ENCODE measurements around the gene ZNF100. TPM values are rescaled to one million over a fixed set of nuclear protein-coding genes. Genes with fewer than 3 reads are reported as not detected.
A peak's percentile ranks its signal among the peaks of the same experiment; 100 is the strongest.
"Not testable (repeated sequence)": the region's sequence is repeated elsewhere in the genome, so short reads cannot be mapped to it uniquely, and the experiment has no call there.

The ZNF100 gene
- total RNA-seq, result 10 to 100 TPM; 10.9 to 12.0 TPM
- long read RNA-seq, donor 1, result 0 reads
- long read RNA-seq, donor 2, full-length matches to known transcripts, result 3 of 9 reads
- long read RNA-seq, donor 2, partial matches to known transcripts, result 0 of 9 reads
- long read RNA-seq, donor 2, other reads (novel, unspliced or antisense), result 6 of 9 reads

DNA sequence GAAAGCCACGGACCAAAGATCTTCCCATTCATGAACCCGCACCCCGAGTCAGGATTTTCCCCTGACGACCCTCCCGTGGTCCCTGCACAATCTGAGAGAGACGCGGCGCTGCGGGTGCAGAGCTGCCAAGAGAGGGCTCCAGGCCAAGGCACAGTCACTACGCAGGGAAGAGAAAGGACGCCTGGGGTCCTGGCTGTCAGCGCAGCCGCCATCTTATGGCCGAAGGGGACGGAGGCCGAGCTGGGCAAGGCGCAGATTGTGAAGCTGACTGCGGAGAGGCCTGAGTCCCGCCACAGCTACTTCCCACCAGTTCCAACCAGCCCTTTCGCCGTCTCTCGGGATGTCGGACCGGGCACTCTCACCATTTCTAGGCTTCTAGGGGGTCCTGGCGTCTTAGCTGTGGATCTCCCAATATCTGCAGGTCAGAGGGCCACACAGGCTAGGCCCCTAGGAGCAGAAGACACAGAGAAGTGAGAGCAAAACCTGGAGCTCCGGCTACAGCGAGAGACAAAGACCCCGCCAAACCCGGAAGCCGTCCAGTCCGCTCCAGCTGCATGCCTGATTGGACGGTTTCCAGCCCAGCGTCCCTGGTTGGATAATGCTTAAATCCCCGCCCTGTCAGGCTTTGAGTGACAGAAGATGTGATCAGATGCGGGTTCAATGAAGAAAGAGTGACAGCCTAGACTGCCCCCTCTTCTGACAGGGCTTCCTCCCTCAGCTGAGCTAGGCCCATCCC, at the start of gene ZNF100:
TSS of gene ZNF100 (minus strand) at position 515 of the 736 bp plus-strand sequence. CDS start at position 365, 150 bp downstream.
- DNase-seq (ENCODE audit: low spot score), result peak; percentile 97
- intact Hi-C loops (cut with DNase I), result no loop called here

DNA sequence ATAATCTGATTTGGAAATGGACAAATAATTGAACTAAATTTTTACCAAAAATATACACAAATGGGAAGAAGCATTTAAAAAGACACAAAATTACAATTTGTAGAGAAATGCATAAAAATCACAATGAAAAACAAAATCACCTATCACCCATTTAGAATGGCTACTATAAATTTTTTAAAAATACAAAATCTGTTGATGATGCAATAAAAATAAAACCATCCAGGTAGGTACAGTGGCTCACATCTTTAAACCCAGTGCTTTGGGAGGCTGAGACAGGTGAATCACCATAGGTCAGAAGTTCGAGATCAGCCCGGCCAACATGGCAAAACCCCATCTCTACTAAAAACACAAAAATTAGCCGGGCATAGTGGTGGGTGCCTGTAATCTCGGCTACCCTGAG, 45.1 kb upstream of the ZNF100 start:
- intact Hi-C loops (cut with DNase I), result no loop called here
- no peak for DNase-seq (ENCODE audit: low spot score)

DNA sequence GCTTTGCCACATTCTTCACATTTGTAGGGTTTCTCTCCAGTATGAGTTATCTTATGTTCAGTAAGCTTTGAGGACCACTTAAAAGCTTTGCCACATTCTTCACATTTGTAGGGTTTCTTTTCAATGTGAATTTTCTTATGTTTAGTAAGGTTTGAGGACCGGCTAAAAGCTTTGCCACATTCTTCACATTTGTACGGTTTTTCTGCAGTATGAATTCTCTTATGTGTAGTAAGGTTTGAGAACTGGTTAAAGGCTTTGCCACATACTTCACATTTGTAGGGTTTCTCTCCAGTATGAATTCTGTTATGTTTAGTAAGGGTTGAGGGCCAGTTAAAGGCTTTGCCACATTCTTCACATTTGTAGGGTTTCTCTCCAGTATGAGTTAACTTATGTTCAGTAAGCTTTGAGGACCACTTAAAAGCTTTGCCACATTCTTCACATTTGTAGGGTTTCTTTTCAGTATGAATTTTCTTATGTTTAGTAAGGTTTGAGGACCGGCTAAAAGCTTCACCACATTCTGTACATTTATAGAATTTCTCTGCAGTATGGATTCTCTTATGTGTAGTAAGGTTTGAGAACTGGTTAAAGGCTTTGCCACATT, 41.1 kb upstream of the ZNF100 start:
- DNase-seq (ENCODE audit: low spot score); intact Hi-C loops (cut with DNase I): not testable (repeated sequence)

DNA sequence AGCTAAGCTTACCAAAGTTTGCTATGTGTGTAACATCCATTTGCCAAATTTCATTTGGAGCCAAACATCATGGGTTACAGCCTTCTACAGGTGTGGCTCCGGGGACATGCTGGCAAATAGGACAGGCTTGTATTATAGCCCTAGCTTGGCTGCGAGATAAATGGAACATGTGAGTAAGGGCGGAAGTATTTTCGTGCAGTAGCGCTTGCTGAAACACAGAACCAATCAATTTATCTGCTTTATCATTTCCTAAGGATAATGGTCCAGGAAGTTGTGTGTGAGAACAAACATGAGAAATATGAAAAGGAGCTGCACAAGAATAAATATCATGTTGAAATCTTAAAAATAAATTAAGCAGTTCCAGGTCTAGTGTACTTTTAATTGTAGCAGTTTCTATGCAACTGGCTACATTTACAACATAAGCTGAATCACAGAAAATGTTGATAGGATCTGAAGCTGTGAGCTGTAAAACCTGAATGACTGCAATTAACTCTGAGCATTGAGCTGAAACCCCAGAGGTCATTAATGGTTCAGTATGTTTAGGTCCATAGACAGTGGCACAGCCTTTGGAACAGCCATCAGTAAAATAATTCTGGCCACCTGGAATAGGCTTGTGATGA, 22.2 kb upstream of the ZNF100 start:
- intact Hi-C loops (cut with DNase I), result loop anchor here in 1 of 2 donors (5.0 kb wide), 1 partner anchor 1228 kb away; no protein-coding TSS in a partner anchor
- no peak for DNase-seq (ENCODE audit: low spot score)

DNA sequence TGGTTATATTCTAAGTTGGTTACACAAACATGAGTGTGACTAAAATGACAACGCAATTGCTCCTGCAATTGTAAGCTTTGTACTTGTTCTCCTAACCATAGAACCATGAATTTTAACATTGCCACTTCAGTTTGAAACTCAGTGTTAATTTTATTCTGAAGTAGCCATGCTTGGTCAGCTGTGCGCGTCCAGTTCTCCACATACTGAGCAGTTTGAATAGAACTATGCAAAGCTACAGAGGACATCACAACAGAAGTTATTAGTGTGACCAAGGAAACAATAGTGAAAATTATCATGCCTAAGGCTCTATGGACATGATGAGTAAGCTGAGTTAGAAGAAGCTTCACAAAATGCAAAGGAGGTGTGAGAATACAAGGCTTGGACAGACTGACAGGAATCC, 19.6 kb upstream of the ZNF100 start:
- no peak for DNase-seq (ENCODE audit: low spot score)
- intact Hi-C loops (cut with DNase I), result no loop called here

DNA sequence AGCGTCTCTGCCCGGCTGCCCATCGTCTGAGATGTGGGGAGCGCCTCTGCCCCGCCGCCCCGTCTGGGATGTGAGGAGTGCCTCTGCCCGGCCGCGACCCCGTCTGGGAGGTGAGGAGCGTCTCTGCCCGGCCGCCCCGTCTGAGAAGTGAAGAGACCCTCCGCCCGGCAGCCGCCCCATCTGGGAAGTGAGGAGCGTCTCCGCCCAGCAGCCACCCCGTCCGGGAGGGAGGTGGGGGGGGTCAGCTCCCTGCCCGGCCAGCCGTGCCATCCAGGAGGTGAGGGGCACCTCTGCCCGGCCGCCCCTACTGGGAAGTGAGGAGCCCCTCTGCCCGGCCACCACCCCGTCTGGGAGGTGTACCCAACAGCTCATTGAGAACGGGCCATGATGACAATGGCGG, 8.4 kb upstream of the ZNF100 start:
- DNase-seq (ENCODE audit: low spot score); intact Hi-C loops (cut with DNase I): not testable (repeated sequence)

DNA sequence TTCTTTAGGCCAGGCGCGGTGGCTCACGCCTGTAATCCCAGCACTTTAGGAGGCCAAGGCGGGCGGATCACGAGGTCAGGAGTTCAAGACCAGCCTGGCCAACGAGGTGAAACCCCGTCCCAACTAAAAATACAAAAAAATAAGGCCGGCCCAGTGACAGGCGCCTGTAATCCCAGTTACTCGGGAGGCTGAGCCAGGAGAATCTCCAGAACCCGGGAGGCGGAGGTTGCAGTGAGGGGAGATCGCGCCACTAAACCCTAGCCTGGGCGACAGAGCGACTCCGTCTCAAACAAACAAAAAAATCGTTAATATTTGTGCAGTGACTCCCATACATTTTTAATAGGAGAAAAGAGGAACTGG, 694 bp downstream of the ZNF100 start:
- intact Hi-C loops (cut with DNase I); DNase-seq (ENCODE audit: low spot score): not testable (repeated sequence)

DNA sequence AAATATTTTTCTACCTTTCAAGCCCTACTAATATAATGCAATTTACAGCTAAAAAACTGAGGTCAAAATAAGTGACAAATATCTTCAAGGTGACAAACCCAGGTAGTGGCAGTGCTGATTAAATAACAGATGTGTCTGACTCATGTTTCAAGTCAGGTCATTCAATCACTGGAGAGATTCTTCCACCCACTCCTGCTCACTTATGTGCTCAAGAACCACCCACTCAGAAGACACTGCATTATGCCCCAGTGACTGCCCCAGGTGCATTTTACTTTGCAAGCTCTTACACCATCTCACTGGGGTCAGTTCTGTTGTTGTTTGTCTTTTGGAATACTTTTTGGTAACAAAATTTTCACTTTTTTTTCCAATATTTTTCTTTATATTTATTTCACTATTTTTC, 2.2 kb downstream of the ZNF100 start:
- intact Hi-C loops (cut with DNase I), result no loop called here
- DNase-seq (ENCODE audit: low spot score), result no peak

DNA sequence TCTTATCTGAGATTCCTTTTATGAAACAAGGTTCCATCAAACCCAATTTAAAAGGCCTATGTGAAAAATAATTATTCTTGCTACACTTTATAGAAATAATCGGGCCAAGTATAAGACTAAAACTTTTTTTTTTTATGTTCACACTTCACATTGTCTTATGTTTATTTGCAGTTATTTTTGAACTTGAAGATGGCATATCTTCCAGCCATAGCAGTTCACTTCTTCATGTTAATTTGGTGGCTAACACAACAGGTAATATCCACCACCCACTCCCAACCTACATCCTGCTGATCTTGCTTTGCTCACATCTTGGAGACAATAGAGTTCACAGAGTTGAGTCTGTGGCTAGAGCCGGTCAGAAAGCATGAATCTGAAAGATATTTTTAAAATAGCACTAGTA, 5.8 kb downstream of the ZNF100 start:
- DNase-seq (ENCODE audit: low spot score); intact Hi-C loops (cut with DNase I): not testable (repeated sequence)

DNA sequence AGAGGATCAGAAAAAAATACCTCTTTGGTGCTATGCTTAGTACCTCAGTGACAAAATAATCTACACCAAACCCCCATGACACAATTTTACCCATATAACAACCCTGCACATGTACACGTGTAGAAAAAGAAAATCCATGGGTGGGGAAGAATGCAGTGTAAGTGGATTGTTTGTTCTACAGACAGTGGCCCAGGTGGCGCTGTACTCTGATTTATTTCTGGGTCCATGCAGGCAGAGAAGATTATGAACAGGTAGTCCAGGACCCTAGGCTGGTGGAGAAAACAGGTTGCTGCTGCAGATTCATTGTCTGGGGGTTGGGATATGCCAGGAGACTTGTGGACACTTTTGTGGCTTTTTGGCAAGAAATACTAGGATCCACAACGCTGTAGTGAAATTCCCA, 9.1 kb downstream of the ZNF100 start:
- intact Hi-C loops (cut with DNase I), result no loop called here
- DNase-seq (ENCODE audit: low spot score), result no peak

DNA sequence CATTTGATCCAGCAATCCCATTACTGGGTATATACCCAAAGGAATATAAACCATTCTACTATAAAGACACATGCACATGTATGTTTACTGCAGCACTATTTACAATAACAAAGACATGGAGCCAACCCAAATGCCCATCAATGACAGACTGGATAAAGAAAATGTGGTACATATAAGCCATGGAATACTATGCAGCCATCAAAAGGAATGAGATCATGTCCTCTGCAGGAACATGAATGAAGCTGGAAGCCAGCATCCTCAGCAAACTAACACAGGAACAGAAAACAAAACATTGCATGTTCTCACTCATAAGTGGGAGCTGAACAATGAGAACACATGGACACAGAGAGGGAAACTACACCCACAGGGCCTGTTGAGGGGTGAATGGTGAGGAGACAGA, 11.8 kb downstream of the ZNF100 start:
- intact Hi-C loops (cut with DNase I), result not testable (repeated sequence)

DNA sequence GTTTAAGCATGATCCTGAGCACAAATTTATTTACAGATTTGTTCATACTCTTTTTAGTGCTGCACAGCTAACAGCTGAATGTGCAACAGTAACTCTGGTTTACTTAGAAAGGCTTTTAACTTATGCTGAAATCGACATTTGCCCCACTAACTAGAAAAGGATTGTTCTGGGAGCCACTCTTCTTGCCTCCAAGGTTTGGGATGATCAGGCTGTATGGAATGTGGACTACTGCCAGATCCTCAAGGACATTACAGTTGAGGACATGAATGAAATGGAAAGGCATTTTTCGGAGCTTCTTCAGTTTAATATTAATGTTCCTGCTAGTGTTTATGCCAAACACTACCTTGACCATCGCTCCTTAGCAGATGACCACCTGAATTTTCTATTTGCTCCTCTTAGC, 16.0 kb downstream of the ZNF100 start:
- DNase-seq (ENCODE audit: low spot score), result no peak
- intact Hi-C loops (cut with DNase I), result no loop called here

More for the DNA sequence above, 11.8 kb downstream of the ZNF100 start:
- DNase-seq (ENCODE audit: low spot score), result not testable (repeated sequence)

DNA sequence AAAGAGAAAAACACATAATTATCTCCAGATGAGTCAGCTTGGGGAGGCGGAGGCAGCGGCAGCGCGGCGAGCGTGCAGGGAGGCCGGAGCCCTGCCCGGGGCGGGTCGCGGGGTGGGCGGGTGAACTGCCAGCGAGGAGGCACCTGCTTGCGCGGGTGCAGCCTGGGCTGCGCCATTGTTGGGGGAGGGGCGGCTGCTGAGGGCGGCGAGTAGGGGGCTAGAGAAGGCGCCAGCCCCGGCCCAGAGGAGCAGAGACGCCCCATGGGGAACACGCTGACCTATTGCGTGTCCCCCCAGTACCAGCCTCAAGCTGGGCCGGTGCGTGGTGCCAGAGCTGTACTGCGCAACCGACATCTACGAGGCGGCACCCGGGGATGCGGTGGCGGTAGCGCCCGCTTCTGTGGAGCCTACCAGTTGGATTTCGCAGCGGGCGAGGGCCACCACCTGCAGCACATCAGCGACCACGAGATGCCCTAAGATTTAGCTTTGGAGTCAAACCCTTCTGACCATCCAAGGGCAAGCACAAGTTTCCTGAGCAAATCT, 16.7 kb downstream of the ZNF100 start:
- intact Hi-C loops (cut with DNase I), result no loop called here
- peak; percentile 66 for DNase-seq (ENCODE audit: low spot score)

DNA sequence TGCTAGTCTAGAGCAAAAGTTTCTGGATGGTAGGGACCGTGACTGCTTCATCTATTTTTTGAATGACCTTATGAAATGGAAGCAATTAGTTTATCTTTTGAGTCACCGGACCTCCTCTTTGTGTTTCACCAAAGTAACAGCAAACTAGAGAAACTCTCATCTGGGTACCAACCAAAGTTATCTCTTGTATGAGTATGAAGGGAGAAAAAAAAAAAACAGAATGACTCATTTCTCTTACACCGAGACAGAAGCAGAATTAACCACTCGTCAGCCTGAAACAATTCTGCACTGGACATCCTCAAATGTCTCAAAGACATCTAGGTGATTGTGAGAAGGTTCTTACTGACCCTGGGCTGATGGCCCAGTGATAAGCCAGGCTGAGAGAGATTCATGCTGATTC, 18.3 kb downstream of the ZNF100 start:
- no peak for DNase-seq (ENCODE audit: low spot score)
- intact Hi-C loops (cut with DNase I), result no loop called here

DNA sequence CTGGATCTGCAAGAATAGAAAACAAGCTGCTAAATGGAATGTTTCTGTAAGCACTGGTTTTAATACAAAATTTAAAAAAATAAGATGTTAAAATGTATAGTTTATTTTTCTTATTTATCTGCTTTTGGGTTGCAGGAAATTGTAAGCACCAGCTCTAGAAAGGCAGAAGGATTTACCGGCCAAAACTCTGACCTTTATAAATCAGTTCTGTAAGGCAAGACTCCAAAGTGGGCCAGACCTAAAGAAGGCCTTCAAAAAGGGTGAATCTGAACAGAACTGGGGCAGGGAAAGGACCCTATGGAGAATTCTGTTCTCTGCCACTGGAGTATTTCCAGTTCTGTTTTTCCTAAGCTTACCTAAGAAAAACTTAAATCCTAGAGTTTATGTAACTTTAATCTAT, 19.3 kb downstream of the ZNF100 start:
- intact Hi-C loops (cut with DNase I), result no loop called here
- DNase-seq (ENCODE audit: low spot score), result no peak

DNA sequence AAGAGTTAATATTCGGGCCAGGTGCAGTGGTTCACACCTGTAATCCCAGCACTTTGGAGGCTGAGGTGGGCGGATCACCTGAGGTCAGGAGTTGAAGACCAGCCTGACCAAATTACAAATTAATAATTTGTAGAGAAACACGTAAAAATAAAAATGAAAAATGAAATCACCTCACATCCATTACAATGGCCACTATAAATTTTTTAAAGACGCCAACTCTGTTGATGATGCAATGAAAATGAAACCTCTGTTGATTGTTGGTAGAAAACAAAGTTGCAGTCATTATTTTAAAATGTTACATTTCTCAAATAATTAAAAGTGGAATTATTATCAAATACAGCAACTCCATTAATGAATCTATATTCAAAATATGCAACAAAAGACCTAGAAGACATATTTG, 26.8 kb downstream of the ZNF100 start:
- intact Hi-C loops (cut with DNase I), result no loop called here
- no peak for DNase-seq (ENCODE audit: low spot score)

DNA sequence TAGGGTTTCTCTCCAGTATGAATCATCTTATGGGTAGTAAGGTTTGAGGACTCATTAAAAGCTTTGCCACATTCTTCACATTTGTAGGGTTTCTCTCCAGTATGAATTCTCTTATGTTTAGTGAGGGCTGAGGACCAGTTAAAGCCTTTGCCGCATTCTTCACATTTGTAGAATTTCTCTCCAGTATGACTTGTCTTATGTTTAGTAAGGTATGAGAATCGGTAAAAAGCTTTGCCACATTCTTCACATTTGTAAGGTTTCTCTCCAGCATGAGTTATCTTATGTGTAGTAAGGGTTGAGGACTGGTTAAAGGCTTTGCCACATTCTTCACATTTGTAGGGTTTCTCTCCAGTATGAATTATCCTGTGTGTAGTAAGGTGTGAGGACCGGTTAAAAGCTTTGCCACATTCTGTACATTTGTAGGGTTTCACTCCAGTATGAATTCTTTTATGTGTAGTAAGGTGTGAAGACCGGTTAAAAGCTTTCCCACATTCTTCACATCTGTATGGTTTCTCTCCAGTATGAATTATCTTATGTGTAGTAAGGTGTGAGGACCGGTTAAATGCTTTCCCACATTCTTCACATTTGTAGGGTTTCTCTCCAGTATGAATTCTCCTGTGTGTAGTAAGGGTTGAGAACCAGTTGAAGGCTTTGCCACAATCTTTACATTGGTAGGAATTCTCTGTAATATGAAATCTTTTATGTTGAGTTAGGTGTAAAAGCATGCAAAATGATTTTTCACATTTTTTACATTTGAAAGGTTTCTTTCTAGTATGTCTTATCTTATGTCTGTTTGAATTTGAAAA, 40.2 kb downstream of the ZNF100 start:
- intact Hi-C loops (cut with DNase I); DNase-seq (ENCODE audit: low spot score): not testable (repeated sequence)

DNA sequence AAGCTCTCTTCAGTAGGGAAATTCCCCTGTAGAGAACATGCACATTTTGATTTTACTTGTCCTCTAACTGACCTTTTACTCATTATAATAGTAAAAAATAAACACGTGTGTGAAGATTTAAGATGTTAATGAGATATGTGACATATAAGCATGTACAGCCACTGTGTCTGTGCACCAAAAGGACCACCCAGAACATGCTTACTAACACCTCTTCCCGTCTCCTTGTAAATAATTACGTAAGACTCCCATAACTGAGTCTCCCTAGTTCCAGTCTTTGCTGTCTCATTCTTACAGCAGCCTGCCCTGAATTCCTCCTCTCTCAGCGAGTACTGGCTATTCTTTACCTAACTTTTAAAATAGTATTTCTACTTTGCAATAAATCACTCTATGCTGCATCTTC, 53.6 kb downstream of the ZNF100 start:
- no peak for DNase-seq (ENCODE audit: low spot score)
- intact Hi-C loops (cut with DNase I), result no loop called here

DNA sequence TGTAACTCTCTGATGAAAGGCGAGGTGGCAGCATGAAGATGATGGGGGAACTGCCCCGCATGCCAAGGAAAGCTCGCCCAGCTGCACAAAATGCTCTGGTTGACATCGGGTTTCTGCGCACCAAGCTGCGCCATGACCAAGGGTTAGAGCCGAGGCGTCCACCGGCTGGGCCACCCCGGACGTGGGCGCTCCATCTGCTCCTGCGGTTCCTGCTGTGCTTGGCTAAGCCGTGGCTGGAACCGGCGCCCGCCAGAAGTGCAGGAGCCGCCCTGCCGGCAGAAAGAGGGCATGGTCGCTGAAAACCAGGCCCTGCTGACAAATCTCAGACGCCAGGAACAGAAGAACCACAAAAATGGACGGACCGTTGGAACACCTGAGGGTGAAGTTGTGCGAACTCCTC, 57.9 kb downstream of the ZNF100 start:
- intact Hi-C loops (cut with DNase I), result no loop called here
- DNase-seq (ENCODE audit: low spot score), result no peak

Measured in posterior vena cava (tissue), 2 donors.